ENCODE results near the gene OR10K2.
"Not testable (repeated sequence)": the region's sequence is repeated elsewhere in the genome, so short reads cannot be mapped to it uniquely, and the experiment has no call there.

The OR10K2 gene, protein sequence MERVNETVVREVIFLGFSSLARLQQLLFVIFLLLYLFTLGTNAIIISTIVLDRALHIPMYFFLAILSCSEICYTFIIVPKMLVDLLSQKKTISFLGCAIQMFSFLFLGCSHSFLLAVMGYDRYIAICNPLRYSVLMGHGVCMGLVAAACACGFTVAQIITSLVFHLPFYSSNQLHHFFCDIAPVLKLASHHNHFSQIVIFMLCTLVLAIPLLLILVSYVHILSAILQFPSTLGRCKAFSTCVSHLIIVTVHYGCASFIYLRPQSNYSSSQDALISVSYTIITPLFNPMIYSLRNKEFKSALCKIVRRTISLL

GRCh38 chr1:158426137-158426536 lies at the start of gene OR10K2:
OR10K2 (minus strand) TSS chr1:158426237; CDS start chr1:158420866, 5,371 bp downstream.
- no peak for DNase-seq

DNA sequence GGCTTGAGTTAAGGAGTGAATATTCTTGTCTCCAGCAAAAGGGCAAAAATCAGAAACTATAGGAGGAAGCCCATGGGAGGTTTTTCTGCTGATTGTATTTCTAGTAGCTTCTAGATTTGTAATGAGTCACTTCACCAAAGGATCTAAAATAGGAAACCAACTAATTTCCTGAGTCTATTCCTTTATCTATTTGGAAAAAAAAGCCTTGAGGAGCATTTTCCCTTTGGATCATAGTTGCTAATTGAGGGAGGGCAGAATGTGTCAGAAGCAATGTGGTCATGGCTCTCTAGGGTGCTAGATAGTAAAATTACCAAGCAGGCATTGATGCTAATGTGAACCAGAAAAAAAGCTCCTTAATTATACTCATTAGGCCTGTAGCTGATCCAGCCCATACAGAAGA lies 45.9 kb upstream of the OR10K2 start, which contains the start of gene OR10R2:
Gene OR10R2, plus strand, starts transcription at position 301 of the 400 bp plus-strand sequence. CDS start 106 bp downstream, outside the sequence.
- no peak for DNase-seq

DNA sequence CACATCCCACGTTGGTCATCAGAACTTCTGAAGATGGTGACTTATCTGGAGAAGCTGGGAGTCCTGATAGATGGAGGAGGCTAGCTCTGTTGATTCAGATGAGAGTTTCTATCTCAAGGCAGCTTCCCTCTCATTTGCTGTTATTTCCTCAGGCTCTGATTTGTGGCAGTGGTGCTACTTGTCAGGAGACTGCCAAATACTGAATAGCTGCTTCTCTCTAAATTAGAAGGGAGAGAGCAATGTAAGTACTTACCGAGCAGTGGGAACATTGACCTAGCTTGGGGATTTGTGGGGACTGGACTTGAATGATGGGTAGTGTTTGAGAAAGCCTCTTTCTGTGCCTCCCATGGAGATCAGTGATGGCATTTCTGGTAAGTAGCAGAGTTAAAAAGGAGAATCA lies 35.5 kb upstream of the OR10K2 start, which contains the start of gene OR10K1:
Gene OR10K1, plus strand, starts transcription at position 301 of the 400 bp plus-strand sequence. CDS start 3,728 bp downstream, outside the sequence.
- no peak for DNase-seq

DNA sequence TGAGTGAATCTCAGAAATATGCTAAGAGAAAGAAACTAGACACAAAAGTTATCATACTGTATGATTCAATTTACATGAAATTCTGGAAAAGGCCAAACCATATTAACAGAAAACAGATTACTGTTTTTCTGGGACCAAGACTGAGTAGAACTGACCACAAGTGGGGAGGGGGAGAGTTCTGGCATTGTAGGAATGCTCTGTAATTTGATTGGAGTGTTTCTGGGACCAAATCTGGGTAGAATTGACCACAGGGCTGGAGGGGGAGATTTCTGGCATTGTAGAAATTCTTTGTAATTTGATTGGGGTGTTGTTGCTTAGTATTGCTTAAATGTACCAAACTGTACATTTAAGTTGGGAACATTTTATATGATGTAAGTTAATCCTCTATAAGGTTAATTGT lies 32.2 kb upstream of the OR10K2 start:
- DNase-seq = no peak

GRCh38 chr1:158457246-158457645 lies 31.2 kb upstream of the OR10K2 start:
- no peak for DNase-seq

DNA sequence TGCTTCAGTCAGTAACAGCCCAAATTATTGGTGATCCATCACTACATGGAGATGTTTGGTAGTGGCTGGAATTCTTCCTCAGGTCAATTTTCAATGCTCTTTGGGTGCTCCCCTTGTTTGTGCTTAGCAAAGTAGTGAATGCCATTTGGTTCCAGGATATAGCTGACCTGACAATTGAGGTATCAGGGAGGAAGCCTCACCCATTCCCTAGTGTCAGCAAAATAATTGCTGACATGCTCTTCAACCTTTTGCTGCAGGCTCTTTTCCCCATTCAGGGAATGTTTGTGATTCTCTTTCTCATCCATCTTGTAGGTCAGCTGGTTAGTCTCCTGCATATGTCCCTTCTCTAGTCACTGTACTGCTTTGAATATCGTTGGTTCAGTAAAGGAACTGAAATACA lies 28.5 kb upstream of the OR10K2 start:
- DNase-seq = no peak

DNA sequence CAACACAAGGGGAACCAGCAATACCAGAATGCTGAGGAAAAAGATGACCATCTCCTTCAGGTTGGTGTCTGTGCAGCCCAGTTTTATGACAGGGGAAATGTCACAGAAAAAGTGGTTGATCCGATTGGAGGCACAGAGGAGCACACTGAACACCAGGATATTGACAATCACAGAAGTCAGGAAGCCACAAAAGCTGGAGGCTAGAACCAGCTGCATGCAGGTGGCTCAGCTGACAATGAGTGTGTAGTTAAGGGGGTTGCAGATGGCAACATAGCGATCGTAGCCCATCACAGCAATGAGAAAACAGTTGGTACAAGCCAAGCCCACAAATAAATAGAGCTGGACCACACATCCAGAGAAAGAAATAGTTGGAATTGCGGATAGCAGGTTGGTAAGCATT lies 19.3 kb upstream of the OR10K2 start:
- no peak for DNase-seq

GRCh38 chr1:158434741-158435140 lies 8.7 kb upstream of the OR10K2 start:
- DNase-seq = no peak

DNA sequence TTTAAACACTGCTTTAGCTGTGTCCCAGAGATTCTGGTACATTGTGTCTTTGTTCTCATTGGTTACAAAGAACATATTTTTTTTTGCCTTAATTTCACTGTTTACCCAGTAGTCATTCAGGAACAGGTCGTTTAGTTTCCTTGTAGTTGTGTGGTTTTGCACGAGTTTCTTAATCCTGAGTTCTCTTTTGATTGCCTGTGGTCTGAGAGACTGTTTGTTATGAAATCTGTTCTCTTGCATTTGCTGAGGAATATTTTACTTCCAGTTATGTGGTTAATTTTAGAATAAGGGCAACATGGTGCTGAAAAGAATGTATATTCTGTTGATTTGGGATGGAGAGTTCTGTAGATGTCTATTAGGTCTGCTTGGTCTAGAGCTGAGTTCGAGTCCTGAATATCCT lies 4.1 kb upstream of the OR10K2 start:
- DNase-seq = not testable (repeated sequence)

DNA sequence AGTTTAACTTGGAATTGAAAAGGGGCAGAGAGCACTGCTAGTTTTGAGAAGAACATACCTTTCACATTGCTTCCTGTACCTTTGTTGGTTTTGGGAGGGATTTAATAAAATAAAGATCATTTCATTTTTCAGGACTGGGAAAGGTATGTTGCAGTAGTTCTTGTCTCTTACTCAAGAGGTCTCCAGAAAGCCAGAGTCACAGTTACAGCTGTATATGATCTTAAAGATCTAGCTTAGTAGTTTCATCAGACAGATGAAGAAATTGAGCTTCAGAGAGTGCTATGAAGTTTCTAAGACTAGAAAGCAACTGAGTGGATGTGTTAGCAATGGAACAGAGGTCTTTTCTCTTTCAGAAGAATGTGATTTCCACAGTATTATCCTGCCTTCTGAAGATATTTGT lies 1.0 kb downstream of the OR10K2 start:
- no peak for DNase-seq

GRCh38 chr1:158422212-158422611 lies 3.8 kb downstream of the OR10K2 start:
- no peak for DNase-seq

DNA sequence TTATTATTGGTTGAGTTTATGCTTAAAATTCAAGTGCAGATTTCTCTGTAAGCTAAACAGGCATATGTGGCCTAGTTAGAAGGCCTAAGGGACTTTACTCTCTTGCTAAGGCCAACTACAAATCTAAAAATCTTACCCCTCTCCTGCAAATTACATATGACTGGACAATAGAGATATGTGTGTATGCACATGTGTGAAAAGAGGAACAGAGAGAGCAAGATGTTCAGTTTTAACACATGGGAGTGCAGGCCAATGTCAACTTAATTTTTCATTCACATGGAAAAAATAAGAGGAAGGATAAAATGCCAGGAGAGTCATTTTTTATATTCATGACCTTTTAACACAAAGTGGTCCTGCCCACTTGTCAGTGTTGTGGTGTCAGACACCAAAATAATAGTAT lies 8.5 kb downstream of the OR10K2 start:
- no peak for DNase-seq

GRCh38 chr1:158414651-158415345 lies 11.2 kb downstream of the OR10K2 start:
- no peak for DNase-seq

DNA sequence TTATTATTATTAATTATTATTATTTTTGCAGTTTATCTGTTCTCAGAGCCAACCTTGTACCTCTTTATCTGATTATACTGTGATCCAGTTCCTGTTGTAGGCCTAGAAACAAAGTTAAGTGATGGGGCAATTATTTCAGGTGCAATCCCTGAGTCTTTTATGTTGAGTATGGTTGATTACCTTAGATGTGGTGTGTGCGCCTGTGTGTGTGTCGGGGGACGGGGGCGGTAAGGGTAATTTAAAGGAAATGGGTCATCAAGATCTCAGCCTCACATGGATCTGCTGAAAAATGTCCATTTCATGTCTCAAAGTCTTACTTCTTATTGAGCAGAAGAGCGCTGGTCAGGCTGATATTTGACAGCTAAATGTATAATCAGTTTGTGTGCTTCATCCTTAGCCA lies 18.9 kb downstream of the OR10K2 start:
- DNase-seq = no peak

DNA sequence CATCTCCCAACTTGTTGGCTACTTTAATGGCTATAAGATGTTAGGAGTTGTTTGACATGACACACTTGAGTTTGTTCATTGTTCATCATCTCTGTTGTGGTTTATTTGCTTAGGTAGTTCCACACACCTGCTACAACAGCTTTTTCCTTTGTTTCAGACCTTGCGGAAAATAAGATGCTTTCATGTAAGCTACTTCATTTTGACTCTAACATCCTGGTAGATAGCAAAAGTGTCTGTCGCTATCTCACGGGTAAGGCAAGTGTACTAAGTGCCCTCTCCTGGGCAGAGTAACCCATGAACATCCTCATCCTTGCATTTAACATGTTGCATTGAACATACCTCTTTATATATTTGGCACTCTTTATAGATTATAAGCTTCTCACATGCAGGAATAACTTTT lies 25.2 kb downstream of the OR10K2 start:
- no peak for DNase-seq

DNA sequence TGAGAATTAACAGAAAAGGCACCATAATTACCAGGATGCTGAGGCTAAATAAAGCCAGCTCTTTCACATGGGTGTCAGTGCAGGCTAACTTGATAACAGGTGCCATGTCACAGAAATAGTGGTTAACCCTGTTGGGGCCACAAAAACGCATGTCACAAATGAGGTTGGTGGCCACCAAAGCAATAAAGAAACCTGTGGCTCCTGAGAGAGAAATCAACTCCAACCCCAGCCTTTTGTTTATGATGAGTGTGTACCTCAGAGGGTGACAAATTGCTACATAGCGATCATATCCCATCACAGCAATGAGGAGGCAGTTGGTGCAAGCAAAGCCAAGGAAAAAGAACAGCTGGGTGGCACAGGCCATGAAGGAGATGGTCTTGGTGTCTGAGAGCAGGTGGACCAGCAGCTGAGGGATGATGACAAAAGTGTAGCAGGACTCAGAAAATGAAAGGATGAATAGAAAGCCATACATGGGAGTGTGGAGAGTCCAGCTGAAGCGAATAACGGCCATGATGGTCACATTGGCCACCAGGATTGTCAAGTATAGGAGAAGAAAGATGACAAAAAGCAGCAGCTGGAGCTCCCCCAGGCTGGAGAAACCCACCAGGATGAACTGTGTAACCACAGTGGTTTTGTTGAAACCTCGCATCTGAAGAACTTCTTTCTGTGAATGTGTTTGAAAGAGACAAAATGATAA lies 27.1 kb downstream of the OR10K2 start, which contains the start of gene OR10T2:
Gene OR10T2, minus strand, starts transcription at position 649 of the 697 bp plus-strand sequence. Its CDS starts 0 bp downstream, at position 649.
- DNase-seq = no peak

DNA sequence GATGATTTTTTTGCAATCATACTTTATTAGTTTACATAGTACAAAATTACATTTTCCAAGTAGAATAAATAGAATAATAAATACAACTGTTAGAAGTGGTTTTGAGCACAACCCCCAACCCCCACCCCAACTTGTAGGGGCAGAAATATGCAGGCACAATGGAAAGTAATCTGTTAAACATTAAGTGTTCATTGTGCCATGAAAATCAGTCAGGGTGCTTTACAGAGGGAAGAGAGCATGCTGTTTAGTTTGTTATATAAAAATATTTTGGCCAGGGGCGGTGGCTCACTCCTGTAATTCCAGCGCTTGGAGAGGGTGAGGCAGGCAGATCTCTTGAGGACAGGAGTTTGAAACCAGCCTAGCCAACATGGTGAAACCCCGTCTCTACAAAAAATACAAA lies 29.4 kb downstream of the OR10K2 start:
- peak; percentile 56 for DNase-seq

GRCh38 chr1:158393476-158393875 lies 32.6 kb downstream of the OR10K2 start:
- no peak for DNase-seq

DNA sequence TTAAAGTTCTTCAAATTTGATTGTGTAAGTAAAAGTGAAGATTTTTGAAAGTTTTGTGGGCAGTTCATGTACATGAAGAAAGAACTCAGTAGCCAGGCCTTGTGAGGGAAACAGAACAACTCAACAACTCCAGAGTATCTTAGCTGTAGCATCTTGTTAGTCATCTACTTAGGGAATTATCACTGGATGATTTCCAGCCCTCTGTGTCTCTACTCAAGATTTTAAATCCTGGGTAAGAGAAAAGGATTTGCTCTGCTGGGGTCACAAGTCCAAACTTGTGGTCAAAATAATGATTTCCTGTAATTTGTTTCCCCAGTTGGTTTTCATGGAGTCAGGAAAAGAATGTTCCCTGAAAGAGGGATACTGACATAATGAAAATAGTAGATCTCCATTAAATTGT lies 34.9 kb downstream of the OR10K2 start:
- no peak for DNase-seq

DNA sequence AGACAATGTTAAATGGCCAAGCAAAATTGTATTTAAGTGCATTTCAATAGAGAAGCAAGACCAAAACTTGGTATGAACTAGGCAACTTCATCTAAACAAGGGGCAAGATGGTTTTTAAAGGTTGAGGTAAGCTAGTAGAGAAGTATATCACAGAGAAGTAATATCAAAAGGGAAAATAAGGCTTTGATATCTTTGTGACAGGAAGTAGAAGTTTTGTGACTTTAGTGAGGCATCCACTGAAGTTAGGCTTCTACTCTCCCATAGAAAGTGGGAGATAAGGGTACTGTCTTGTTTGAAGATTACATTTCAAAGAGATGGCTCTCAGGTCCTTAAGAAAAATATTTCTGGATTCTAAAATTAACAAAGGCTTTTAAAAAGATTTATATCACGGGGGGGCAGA lies 35.7 kb downstream of the OR10K2 start:
- DNase-seq = no peak

GRCh38 chr1:158374860-158375259 lies 51.2 kb downstream of the OR10K2 start:
- no peak for DNase-seq

- not testable (repeated sequence) for DNase-seq
Measured at GRCh38 chr1:158374101-158374500, 51.9 kb downstream of the OR10K2 start.

DNA sequence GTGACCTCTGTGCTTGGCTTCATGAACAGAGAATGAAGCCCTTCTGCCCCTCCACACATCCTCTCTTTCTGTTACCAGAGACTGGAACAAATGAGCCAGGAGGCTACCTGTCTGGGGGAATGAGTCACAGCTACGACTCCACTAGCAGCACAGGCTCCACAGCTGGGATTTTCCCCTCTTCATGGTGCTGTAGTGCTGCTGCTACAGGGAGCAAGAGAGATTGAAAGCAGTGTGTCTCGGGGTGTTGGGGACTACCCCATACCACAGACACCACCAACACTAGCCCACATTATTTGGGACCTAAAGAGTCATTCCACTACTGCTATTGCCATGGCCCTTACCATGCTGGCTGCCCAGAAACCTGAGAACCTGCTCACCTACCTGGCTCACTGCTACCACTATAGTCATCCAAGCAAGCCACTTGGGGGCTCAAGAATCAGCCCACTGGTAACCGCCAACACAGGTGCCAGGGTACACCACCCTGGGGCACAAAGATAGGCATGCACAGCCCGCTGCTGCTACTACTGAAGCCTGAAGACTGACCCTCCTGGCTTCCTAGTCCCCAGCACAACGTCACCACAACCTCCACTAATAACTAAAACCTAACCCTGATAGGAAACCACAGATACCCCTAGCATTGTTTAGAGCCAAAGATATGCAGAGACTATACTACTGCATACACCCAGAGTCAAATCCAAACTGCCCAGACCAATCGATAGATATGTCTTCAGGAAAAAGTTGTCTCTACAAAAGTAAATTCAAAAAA lies 54.7 kb downstream of the OR10K2 start:
- DNase-seq = no peak
